Activated naive CD8-positive, alpha-beta T cell treated with anti-CD3 and anti-CD28 coated beads, Interleukin-2, amount 10 ng/mL, durations not matched to agents 7 days and 5 days (primary cell): ENCODE data around the gene SLC38A2. TPM values are rescaled to one million over a fixed set of nuclear protein-coding genes. Genes with fewer than 3 reads are reported as not detected.

Source experiments
- ATAC-seq: fragments of 150-1000 bp; cut with Tn5 transposase; one replicate; pipeline ENCODE4 v1.10.0; 2021; ENCODE audit warnings: low read depth, moderate library complexity
- POLR2A ChIA-PET: fragments of 350-600 bp; sonication (Branson Sonifier 250); formaldehyde crosslinking; loops from one replicate; lab custom pipeline; 2021; ENCODE audit warnings: antibody characterized with exemption; lab: Charles Lee
- DNase-seq: peaks from one replicate; pipeline ENCODE4 v3.0.0; 2021
- H3K27ac Mint-ChIP-seq: one replicate; pipeline ENCODE4 v1.8.0; 2022; ENCODE audit warnings: mild to moderate bottlenecking, mixed read lengths
- H3K27me3 Mint-ChIP-seq: one replicate; pipeline ENCODE4 v1.8.0; 2022; ENCODE audit warnings: mild to moderate bottlenecking, moderate library complexity, mixed read lengths
- H3K36me3 Mint-ChIP-seq: one replicate; pipeline ENCODE4 v1.8.0; 2021; ENCODE audit warnings: mild to moderate bottlenecking, mixed read lengths
- H3K4me1 Mint-ChIP-seq: one replicate; pipeline ENCODE4 v1.8.0; 2021; ENCODE audit warnings: mixed read lengths
- H3K4me3 Mint-ChIP-seq: one replicate; pipeline ENCODE4 v1.8.0; 2022; ENCODE audit warnings: mild to moderate bottlenecking, moderate library complexity, mixed read lengths
- H3K9me3 Mint-ChIP-seq: one replicate; pipeline ENCODE4 v1.8.0; 2021; ENCODE audit warnings: mixed read lengths
- total RNA-seq, 2 experiments: library from RNA; stranded (reverse); gene quantifications; one replicate each; pipeline ENCODE4 v1.2.3, GENCODE V29; 2021

Gene SLC38A2
- total RNA-seq, 2 experiments from 2014 or later: 227 to 253 TPM

- H3K36me3 Mint-ChIP-seq: peaks cover 56% of the 10 kb centered on the region
- no peaks in the 10 kb centered on the region for H3K9me3 Mint-ChIP-seq
- no peak for DNase-seq
- peaks cover 62% of the 10 kb centered on the region for H3K4me1 Mint-ChIP-seq
- H3K4me3 Mint-ChIP-seq: peak overlapping the region; percentile 95
- no peaks in the 10 kb centered on the region for H3K27me3 Mint-ChIP-seq
- POLR2A ChIA-PET: interaction anchor here (1.4 to 4.5 kb wide), 7 partner anchors 8 to 204 kb away, joined by 3 to 63 read pairs (median 27); partner anchors contain the start of gene SLC38A1
- H3K27ac Mint-ChIP-seq: peak overlapping the region; percentile 96
- ATAC-seq: no peak
Observed at GRCh38 chr12:46369474-46370379, 2.8 kb downstream of the SLC38A2 start.

GRCh38 chr12:46369095-46369473, 3.5 kb downstream of the SLC38A2 start:
- ATAC-seq: no peak
- peaks cover 61% of the 10 kb centered on the region for H3K36me3 Mint-ChIP-seq
- H3K27ac Mint-ChIP-seq: peak overlapping the region; percentile 51

GRCh38 chr12:46368684-46369083, 3.9 kb downstream of the SLC38A2 start:
- peak overlapping the region; percentile 95 for H3K4me3 Mint-ChIP-seq
- no peak for DNase-seq
- H3K36me3 Mint-ChIP-seq: peaks cover 65% of the 10 kb centered on the region
- H3K27me3 Mint-ChIP-seq: no peaks in the 10 kb centered on the region
- no peaks in the 10 kb centered on the region for H3K9me3 Mint-ChIP-seq
- no peak for ATAC-seq
- POLR2A ChIA-PET: interaction anchor here (0.7 to 1.4 kb wide), 3 partner anchors 98 to 155 kb away, joined by 3 read pairs; no protein-coding TSS in a partner anchor
- peaks cover 58% of the 10 kb centered on the region for H3K4me1 Mint-ChIP-seq
- peak overlapping the region; percentile 75 for H3K27ac Mint-ChIP-seq

More at GRCh38 chr12:46369095-46369473, 3.5 kb downstream of the SLC38A2 start:
- POLR2A ChIA-PET: interaction anchor here (0.7 to 4.5 kb wide), 3 partner anchors 99 to 153 kb away, joined by 3 to 63 read pairs (median 3); partner anchors contain the start of gene SLC38A1
- H3K4me1 Mint-ChIP-seq: peaks cover 61% of the 10 kb centered on the region
- no peak for DNase-seq
- peak overlapping the region; percentile 95 for H3K4me3 Mint-ChIP-seq
- H3K9me3 Mint-ChIP-seq: no peaks in the 10 kb centered on the region
- H3K27me3 Mint-ChIP-seq: no peaks in the 10 kb centered on the region

- POLR2A ChIA-PET: interaction anchor here (0.6 to 1.4 kb wide), 5 partner anchors 98 to 155 kb away, joined by 3 to 4 read pairs (median 3); no protein-coding TSS in a partner anchor
- no peaks in the 10 kb centered on the region for H3K9me3 Mint-ChIP-seq
Observed at GRCh38 chr12:46368138-46368537, 4.4 kb downstream of the SLC38A2 start.

DNA sequence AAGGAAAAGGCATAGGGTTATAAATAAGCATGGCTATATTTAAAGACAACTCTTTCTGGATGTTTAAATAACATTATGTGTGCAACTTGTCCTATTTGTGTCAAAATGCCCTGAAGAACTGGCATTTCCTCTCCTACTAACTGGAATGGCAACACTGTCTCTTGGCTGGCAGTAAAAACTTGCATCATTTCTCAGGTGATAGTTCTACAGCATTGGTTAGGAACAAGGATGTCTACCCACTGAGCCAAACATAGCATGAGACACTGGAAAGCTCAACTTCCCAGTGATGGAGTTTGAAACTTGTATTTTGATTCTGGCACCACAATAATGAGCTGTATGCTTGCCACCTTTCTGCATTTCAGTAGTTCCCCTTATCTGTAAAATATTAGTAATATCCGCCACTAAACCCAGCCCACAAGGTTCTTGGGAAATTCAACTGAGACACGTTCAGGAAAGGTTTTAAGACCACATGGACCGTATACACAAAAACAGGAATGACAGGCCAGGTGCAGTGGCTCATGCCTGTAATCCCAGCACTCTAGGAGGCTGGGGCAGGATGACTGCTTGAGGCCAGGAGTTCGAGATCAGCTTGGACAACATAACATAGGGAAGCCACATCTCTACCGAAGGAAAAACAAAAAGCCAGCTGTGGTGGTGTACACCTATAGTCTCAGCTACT, 5.1 kb downstream of the SLC38A2 start:
- H3K9me3 Mint-ChIP-seq: no peaks in the 10 kb centered on the region
- peak overlapping the region; percentile 75 for H3K27ac Mint-ChIP-seq
- DNase-seq (no peak), ATAC-seq (no peak)
- H3K4me3 Mint-ChIP-seq: peak overlapping the region; percentile 95
- POLR2A ChIA-PET: interaction anchor here (0.6 to 1.4 kb wide), 5 partner anchors 97 to 156 kb away, joined by 3 to 4 read pairs (median 3); partner anchors contain the start of gene SLC38A1
- peaks cover 63% of the 10 kb centered on the region for H3K4me1 Mint-ChIP-seq
- no peaks in the 10 kb centered on the region for H3K27me3 Mint-ChIP-seq
- H3K36me3 Mint-ChIP-seq: peaks cover 75% of the 10 kb centered on the region

More at GRCh38 chr12:46368138-46368537, 4.4 kb downstream of the SLC38A2 start:
- peaks cover 70% of the 10 kb centered on the region for H3K36me3 Mint-ChIP-seq
- H3K27ac Mint-ChIP-seq: peak overlapping the region; percentile 75
- DNase-seq (no peak), ATAC-seq (no peak)
- H3K27me3 Mint-ChIP-seq: no peaks in the 10 kb centered on the region
- peak overlapping the region; percentile 95 for H3K4me3 Mint-ChIP-seq
- peaks cover 60% of the 10 kb centered on the region for H3K4me1 Mint-ChIP-seq

- no peak for ATAC-seq
- Mint-ChIP-seq H3K36me3 (peaks cover 81% of the 10 kb centered on the region), H3K27me3 (no peaks in the 10 kb centered on the region), H3K4me1 (peaks cover 69% of the 10 kb centered on the region), H3K27ac (no peak overlapping the region), H3K9me3 (no peaks in the 10 kb centered on the region), H3K4me3 (peak overlapping the region; percentile 95)
- POLR2A ChIA-PET: interaction anchor here (1.1 kb wide), 1 partner anchor 98 kb away, joined by 3 read pairs; the partner anchor contains the start of gene SLC38A1
- DNase-seq: no peak
Observed at GRCh38 chr12:46366771-46367170, 5.8 kb downstream of the SLC38A2 start.

DNA sequence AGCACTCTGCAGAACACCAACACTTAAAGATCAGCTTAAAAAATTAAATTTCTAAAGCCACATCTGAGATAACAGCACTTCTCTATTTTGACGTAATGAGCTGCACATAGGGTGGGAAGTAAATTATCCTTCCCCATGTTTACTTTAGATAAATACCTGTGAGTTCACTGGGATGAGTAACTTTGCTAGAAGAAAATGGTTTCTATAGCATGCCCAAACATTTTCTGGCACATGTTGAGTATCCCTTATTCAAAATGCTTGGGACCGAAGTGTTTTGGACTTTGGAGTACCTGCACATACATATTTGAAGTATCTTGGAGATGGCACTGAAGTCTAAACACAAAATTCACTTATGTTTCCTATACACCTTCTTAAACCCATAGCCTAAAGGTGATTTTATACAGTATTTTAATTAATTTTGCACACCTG, 6.6 kb downstream of the SLC38A2 start:
- ATAC-seq (no peak), DNase-seq (no peak)
- no peaks in the 10 kb centered on the region for H3K27me3 Mint-ChIP-seq
- peak overlapping the region; percentile 13 for H3K27ac Mint-ChIP-seq
- peaks cover 70% of the 10 kb centered on the region for H3K4me1 Mint-ChIP-seq
- no peak overlapping the region for H3K4me3 Mint-ChIP-seq
- H3K36me3 Mint-ChIP-seq: peaks cover 77% of the 10 kb centered on the region
- POLR2A ChIA-PET: interaction anchor here (0.6 to 2.9 kb wide), 3 partner anchors 27 to 151 kb away, joined by 3 to 9 read pairs (median 4); partner anchors contain the start of gene SLC38A1
- H3K9me3 Mint-ChIP-seq: no peaks in the 10 kb centered on the region

GRCh38 chr12:46364777-46365580, 7.6 kb downstream of the SLC38A2 start:
- Mint-ChIP-seq H3K4me1 (peaks cover 68% of the 10 kb centered on the region), H3K4me3 (peak overlapping the region; percentile 44), H3K36me3 (peaks cover 73% of the 10 kb centered on the region), H3K27ac (no peak overlapping the region), H3K9me3 (no peaks in the 10 kb centered on the region), H3K27me3 (no peaks in the 10 kb centered on the region)
- ATAC-seq (no peak), DNase-seq (no peak)
- POLR2A ChIA-PET: interaction anchor here (0.6 to 2.9 kb wide), 3 partner anchors 28 to 152 kb away, joined by 3 to 9 read pairs (median 4); partner anchors contain the start of gene SLC38A1

DNA sequence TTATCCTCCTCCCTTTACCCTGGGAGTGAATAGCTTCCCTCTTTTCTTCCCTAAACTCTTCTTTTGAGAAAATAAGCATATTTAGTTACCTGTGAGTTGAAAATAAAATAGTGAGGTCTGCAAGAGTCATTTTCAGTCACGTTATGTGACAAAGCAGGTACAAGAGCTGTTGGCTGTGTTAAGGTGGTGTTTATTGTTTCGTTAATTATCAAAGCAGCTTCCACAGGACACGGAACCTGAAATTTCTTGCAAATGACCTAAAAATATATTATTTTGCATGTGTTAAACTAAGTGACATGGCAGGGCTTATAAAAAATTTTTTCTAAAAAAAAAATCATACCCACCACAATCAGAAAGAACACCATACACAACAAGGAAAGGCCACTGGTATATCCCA, 8.3 kb downstream of the SLC38A2 start:
- Mint-ChIP-seq H3K27ac (no peak overlapping the region), H3K27me3 (no peaks in the 10 kb centered on the region), H3K4me3 (no peak overlapping the region), H3K4me1 (peaks cover 63% of the 10 kb centered on the region), H3K36me3 (peaks cover 73% of the 10 kb centered on the region), H3K9me3 (no peaks in the 10 kb centered on the region)
- ATAC-seq: no peak
- POLR2A ChIA-PET: interaction anchor here (2.9 kb wide), 1 partner anchor 95 kb away, joined by 9 read pairs; the partner anchor contains the start of gene SLC38A1
- no peak for DNase-seq

- H3K4me3 Mint-ChIP-seq: no peak overlapping the region
- POLR2A ChIA-PET: interaction anchor here (2.9 kb wide), 1 partner anchor 95 kb away, joined by 9 read pairs; the partner anchor contains the start of gene SLC38A1
- H3K4me1 Mint-ChIP-seq: peaks cover 59% of the 10 kb centered on the region
Observed at GRCh38 chr12:46363582-46364299, 8.8 kb downstream of the SLC38A2 start.

DNA sequence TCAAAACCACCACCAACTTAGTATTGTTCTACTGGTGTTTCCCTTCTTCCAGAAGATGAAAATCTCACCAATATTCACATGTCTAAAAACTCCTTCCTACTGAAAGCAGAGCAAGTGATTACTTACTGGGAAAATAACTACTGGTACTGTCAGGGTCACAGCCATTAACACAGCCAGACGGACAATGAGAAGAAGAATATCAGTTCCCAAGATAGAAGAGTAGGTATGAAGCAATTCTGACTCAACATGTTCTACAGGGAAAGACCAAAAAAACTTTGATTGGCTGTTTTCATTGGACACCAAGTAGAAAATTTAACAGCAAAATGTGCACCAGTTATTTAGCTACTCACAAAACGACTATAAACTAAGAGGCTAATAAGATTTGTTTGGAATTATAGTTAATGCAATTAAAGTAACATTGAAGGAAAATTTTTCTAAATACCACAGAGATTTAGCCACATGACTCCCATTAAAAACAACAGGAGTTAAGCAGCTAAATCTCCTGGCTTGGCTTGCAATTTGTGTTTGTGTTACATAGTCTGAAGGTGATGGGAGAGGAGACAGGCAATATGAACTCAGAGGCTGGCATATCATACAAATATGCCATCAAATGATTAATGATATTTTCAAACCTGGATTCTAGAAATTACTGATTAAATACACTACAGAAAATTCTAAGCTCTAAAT, 9.5 kb downstream of the SLC38A2 start:
- peaks cover 55% of the 10 kb centered on the region for H3K4me1 Mint-ChIP-seq
- no peak for DNase-seq
- no peak for ATAC-seq
- no peaks in the 10 kb centered on the region for H3K27me3 Mint-ChIP-seq
- H3K9me3 Mint-ChIP-seq: no peaks in the 10 kb centered on the region
- H3K36me3 Mint-ChIP-seq: peaks cover 75% of the 10 kb centered on the region
- H3K4me3 Mint-ChIP-seq: peak overlapping the region; percentile 9
- H3K27ac Mint-ChIP-seq: peak overlapping the region; percentile 17
- POLR2A ChIA-PET: no interaction called here

More at GRCh38 chr12:46363582-46364299, 8.8 kb downstream of the SLC38A2 start:
- no peaks in the 10 kb centered on the region for H3K27me3 Mint-ChIP-seq
- no peaks in the 10 kb centered on the region for H3K9me3 Mint-ChIP-seq
- no peak overlapping the region for H3K27ac Mint-ChIP-seq
- H3K36me3 Mint-ChIP-seq: peaks cover 75% of the 10 kb centered on the region
- no peak for ATAC-seq
- DNase-seq: no peak
